DMS79 (cell line): ENCODE data around the gene TSNAXIP1.

Experiments used
- DNase-seq: peaks from one replicate; lab custom pipeline; 2025; lab: John Stamatoyannopoulos, UW

TSNAXIP1 gene

DNA sequence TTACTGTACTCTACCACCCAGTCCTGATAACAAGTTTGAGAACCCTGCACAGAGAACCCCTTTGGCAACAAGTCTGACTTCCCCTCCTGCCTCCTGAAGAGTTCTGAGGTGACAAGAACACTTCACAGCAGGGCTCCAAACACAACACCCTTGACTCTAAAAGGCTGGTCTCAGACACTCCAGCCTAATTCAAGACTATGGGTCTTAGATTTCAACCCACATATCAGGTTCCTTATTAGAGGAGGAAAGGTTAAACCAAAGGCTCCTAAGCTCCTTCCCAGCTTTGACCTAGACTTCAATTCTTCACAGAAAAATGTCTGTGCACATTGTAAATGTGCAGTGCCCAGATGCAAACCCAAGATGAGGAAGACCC, 23.4 kb upstream of the TSNAXIP1 start:
- peak; percentile 67 for DNase-seq

GRCh38 chr16:67786491-67786890, 20.2 kb upstream of the TSNAXIP1 start:
- DNase-seq: no peak

GRCh38 chr16:67790071-67790470, 16.6 kb upstream of the TSNAXIP1 start:
- no peak for DNase-seq

DNA sequence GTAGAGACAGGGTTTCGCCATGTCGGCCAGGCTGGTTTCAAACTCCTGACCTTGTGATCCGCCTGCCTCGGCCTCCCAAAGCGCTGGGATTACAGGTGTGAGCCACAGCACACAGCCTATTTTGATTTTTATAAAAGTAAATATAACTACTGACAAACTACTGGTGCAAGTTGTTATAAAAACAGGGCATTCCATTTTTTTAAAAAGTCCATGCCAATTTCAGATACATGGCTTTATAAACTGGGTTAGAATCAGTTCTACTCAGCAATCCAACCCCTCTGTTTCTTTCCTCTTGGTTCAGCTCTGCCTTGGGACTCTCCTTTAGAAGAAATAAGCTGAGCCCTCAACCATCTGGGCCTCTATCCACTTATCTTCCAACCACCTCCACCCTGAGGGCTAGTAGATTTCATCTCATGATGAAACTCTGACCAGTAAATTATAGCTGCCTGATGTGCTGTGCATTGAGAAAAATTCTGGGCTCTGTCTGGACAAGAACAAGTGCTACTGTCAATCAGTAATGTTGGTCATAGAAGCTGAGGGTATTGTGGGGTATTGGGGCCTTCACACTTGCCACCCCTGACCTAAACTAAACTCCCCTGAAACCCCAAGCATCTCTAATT, 10.5 kb upstream of the TSNAXIP1 start:
- DNase-seq: no peak

DNA sequence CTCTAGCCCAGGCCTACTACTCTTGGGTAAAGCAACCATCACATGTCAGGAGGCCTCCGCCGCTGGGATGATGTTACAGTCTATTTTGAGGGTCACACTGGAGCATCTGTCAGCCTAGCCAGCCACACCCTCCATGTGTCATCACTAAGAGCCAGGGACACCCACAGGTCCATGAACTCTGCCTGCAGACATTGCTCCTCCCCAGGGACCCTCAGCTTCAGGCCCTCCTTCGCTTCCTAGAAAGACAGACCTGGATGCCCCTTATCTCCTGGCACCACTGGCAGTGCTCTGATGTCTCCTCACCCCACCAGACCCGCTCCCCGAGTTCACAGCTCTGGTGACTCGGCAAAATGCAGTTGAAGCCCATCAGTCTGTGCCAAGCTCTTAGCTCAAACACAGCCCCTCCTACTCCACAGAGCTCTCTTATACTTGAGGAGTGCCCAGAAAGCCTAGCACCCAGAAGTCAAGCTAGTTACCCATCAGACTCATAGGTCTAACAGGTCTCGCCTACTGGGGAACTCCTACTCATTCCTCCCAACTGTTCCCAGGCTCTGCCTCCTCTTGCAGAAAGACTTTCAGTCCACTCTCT, 6.3 kb upstream of the TSNAXIP1 start:
- DNase-seq: no peak

DNA sequence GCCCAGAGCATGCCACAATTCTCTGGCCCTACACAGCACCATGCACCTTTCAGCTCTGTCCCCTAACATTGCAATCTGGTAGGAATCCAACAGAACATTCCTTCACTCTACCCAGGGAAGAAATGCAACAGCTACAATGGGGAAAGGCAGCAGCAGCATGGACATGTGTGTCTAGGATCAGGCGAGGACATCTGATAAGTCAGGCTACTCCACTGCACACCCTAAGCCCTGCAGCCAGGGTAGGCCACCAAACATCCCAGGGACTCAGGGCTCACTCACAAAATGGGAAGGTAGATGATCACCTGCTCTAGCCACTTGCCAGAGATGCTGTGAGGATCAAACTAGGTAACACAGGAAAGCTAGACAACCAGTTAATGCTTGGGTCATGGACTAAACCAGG, 5.4 kb upstream of the TSNAXIP1 start:
- no peak for DNase-seq

DNA sequence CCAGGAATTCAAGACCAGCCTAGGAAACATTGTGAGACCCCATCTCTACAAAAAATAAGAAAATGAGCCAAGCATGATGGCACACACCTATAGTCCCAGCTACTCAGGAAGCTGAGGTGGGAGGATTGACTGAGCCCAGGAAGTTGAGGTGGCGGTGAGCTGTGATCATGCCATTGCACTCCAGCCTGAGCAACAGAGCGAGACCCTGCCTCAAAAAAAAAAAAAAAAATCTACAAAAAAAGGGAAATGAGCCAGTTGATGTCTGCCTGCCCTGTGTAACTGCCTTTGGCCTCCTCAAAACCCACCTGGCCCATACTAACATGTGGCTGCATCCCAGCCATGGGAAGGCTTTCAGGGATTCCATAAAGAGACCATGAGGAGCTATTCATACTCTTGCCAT, 4.8 kb upstream of the TSNAXIP1 start:
- DNase-seq: no peak

DNA sequence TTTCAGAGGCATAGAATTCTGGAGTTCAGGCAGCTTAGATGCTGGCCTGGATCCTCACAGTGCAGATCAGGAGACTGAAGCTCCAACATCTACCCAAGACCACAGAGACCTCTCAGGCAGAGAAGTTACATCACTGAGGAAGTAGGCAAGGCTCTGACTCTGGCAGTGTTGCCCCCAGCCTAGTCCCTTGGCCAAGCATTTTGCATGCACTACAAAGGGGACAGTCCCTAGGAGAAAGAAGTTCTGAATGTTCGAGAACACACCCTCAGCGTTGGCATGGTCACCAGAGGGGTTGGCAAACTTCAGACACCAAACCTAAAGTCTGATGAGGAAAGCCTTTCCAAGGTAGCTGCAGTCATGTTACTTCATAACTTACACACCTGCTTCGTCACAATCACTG, 2.8 kb upstream of the TSNAXIP1 start:
- DNase-seq: no peak

DNA sequence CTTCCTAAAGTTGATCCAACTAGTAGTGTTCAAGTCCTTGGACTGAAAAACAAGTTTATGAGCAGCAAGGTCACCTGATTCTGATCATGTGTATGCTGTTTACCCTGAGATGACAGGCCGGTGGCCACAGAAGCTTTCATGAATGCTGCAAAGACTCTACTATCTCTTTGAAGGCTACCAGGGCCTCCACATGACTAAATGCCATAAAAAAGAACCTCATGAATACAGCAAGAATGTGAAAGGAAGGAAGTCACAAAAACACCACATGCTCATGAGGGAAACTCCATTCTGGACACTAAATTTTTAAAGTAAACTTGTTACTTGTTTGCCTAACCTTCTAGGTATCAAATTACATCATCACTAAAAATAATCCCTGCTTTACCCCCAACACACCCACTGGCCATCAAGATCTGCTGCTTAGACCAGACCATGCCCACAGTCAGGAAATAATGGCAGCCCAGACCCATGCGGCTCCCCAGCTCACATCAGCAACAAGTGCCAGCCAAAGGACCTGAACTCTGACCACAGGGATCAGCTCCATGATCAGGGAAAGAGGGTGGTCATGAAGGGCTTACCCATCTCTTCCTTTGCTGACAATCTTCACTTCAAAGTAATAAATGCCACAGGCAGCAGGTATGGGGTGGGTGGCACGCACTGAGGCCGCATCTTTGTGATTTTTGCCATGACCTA, 1.7 kb upstream of the TSNAXIP1 start:
- no peak for DNase-seq

DNA sequence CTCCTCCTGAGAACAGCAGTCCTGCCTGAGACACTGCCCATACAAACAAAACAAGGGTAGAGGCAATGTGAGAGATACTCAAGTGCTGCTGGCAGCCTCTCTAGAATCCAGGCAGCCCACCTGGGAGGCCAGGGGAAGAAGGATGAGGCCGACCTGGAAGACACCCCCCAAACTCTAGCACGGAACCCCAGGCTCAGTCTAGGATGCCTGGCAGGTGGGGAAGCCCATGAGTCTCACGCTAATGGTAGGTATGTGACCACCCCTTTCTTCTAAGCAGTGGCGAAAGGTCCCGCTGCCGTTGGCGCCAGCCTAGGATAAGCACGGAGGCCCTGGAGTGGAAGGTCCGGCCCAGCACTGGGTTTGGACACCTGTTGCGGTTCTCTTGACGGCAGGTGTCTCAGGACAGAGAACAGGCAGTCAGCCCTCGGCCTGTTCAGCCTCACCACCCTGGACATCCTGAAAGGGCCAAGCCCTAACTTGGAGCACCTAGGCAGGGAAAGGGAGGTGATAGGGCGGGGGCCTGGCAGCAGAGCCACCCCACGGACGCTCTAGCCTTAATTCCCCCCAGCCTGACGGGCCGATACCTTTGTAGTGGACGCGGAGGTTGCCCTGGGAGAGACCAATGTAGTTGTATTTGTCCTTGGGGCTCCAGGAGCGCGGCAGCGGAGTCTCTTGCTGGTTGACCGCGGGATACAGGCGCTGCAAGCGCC, 816 bp upstream of the TSNAXIP1 start:
- peak; percentile 1 for DNase-seq

DNA sequence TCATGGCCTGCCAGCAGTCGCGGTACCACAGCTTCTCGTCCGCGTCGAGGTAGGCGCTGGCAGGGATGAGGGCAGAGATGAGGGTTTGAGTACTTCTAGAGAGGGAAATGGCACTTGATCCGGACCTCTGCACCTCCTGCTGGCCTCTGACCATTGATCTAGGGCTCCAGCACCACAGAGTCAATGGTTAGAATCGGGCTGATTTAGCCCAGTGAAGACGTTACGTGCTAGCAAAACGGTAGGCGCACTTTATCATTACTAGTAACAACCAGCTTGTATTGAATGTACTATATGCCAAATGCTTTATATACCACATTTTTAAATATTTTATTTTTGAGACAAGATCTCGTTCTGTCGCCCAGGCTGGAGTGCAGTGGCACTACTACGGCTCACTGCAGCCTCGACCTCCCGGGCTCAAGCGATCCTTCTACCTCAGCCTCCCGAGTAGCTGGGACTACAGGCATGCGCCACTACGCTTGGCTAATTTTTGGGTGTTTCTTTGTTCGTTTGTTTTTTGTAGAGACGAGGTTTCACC, 526 bp downstream of the TSNAXIP1 start:
- DNase-seq: no peak

DNA sequence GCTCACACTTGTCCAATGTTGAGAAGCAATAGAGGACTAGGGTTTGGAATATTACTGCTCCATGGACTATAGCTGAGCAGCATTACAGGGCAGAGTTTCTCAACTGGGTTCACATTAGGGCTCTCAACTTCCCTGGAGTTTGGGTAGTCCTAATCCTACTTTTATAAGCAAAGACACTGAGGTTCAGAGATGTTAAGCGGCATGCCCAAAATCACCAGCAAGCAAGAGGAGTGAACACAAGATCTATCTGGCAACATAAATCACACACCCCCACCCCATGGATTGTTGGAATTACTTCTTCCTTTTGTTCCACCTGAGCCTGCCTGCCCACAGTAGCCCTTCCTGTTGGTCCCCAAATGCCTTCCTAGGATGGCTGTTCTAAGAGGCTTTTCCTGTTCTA, 5.2 kb downstream of the TSNAXIP1 start:
- no peak for DNase-seq

DNA sequence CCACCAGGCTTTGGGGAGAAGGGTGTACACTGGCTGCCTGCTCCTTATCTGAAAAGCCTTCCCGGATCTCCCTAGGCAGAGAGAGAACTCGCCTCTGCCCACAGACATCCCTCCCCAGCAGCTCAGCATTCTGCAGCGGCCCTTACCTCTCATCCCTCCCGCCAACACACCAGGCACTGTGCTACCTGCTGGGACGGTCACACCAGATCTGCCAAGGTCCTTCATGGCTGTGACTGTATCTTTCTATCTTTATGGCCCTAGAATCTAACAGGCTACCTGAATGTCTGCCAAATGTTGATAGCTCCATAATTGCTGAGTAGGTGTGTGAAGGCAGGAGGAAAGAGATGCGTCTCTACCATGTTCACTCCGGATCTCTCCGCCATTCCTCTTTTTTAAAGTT, 7.9 kb downstream of the TSNAXIP1 start:
- peak; percentile 45 for DNase-seq

- DNase-seq: no peak
These were observed 14.0 kb downstream of the TSNAXIP1 start for GRCh38 chr16:67820608-67821259.

DNA sequence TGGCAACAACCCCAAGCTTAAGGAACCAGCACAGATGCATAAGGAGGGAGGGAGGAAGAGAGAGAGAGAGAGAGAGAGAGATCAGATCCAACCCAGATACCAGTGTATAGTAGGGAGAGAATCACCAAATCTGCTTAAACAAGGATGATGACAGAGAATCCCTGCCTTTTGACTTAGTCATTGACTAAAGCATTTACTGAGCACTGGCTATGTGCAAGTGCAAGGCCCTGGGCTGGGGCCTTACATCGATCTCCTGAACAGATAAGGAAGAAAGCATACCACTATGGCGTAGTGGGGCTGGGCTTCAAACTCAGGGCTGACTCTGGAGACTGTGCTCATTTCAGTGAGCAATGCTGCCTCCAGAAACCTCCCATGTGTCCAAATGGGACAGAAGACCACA, 15.8 kb downstream of the TSNAXIP1 start:
- DNase-seq: no peak

DNA sequence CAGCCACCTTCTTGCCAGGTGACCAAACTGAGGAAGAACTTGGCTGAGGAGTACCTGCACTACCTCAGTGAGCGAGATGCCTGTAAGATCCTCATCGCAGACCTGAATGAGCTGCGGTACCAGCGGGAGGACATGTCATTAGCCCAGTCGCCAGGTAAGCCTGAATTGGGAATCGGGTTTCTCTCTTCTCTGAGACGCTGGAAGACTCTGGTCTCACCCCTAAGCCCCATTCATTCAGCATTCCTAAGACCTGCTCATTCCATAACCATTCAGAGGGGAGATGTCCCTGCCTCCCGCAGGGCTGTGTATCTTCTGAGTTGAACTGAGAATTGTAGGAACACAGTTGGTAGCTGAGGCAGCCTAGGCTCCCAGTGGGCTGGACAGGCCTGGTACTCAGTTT, 18.4 kb downstream of the TSNAXIP1 start:
- no peak for DNase-seq

GRCh38 chr16:67825906-67826305, 19.2 kb downstream of the TSNAXIP1 start:
- no peak for DNase-seq

- DNase-seq: no peak
These were observed 22.0 kb downstream of the TSNAXIP1 start for GRCh38 chr16:67828651-67829050.

GRCh38 chr16:67833030-67833414, 26.3 kb downstream of the TSNAXIP1 start:
- DNase-seq: no peak

DNA sequence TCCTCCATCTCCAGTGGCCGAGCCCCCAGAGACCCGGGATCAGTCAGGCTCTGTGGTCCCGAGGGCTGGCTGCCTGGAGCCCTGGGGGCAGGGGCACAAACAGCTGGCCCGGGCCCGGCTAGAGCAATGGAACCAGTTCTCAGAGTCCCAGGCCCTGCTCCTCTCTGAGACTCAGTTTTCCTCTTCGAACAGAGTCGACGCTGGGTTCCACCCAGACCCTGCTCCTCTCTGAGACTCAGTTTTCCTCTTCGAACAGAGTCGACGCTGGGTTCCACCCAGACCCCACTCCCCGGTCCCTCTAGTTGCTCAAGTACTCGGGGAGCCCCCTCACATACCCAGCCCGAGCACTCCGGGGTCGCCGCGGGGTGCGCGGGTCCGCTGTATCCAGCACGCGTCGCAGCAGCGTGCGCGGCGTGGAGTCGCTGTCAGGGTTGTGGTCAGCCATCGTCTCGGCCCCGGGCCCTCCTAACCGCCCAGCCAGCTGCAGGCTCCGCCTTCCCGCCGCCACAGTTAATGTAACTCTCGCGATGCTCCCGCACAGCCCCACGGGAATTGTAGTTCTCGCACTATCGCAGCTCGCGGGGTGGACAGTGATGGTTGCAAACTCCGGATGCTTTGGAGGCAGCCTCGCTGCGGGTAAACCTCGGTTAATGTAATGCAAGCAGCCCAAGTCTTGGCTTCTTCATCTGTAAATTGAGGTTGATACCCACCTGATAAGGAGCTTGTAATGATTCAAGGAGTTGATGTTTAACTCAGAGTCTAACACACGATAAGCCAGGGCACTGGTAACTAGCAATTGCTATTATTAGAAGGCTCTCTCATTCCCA, 26.9 kb downstream of the TSNAXIP1 start:
- peak; percentile 57 for DNase-seq

- no peak for DNase-seq
These were observed 27.5 kb downstream of the TSNAXIP1 start for GRCh38 chr16:67834242-67834614.
